Heart left ventricle (tissue), 13 donors: ENCODE data around the gene SORCS2.

Source experiments
- CTCF ChIP-seq, 12 donors: fragments of 200-600 bp; sonication (generic) in 4 of 12; IDR thresholded peaks; one replicate each; pipeline versions ENCODE4 v1.5.0 to v1.8.0; 2018 to 2022; ENCODE audit warnings: antibody characterized with exemption in 12 of 12, mild to moderate bottlenecking in 5 of 12
- POLR2A ChIP-seq, 2 donors: fragments of 450-650 bp; IDR thresholded peaks; one replicate each; pipeline ENCODE4 v1.6.1; 2017; ENCODE audit warnings: antibody characterized with exemption in 2 of 2, mild to moderate bottlenecking in 2 of 2, moderate library complexity in 2 of 2
- donor health status: ischemic (EF 13 %, LVEDD 7.1; RV severe dilation, severe dysfunction).
- donor health status: DM: no; HTN: yes; CAD: no.
- donor health status: DM: no; HTN: no; CAD: no.
- donor health status: ischemic (EF 25% LVEDD 6.9; RV normal size, moderate dysfunction).
- donor health status: ischemic (EF 25% LVEDD 5.7; RV mildly dilated, moderate dysfunction).
- donor health status: ischemic (EF 35%, LVEDD 5.7; RV mildly dilated, moderate dysfunction).
- donor health status: nonischemic (EF 11% LVEDD 7.7; RV severe dilation, severe dysfunction).
- donor health status: DM: yes; HTN: yes; CAD: no.
- donor health status: PGD.
- donor health status: ischemic (EF 29% LVEDD 5.4; RV normal size, mild dysfunction).
- donor health status: nonischemic (EF 23%, LVEDD 6.1; RV moderate dilation, normal function).

- TF ChIP-seq POLR2A (IDR thresholded peaks at IDR 0.05) (no peak), CTCF (IDR thresholded peaks at IDR 0.05) (no peak)
These were observed 464.0 kb downstream of the SORCS2 start for GRCh38 chr4:7656244-7656800.
